Hematopoietic multipotent progenitor cell treated with erythropoietin and hydrocortisone succinate and interleukin-3 and kit ligand, for 8 days (in vitro differentiated cells): ENCODE results near the gene COL1A1.

Experiments
- DNase-seq: peaks from one replicate; pipeline ENCODE4 v3.0.0-alpha.2; 2015

COL1A1 gene

GRCh38 chr17:50151937-50152547, 49.4 kb downstream of the COL1A1 start:
- DNase-seq, result peak; percentile 80

GRCh38 chr17:50151041-50151936, 50.1 kb downstream of the COL1A1 start:
- peak; percentile 87 for DNase-seq

GRCh38 chr17:50150354-50151040, 50.9 kb downstream of the COL1A1 start, which contains the start of gene PPP1R9B:
PPP1R9B (minus strand) TSS chr17:50150677; CDS start chr17:50150513, 164 bp downstream.
- DNase-seq, result no peak

- peak; percentile 54 for DNase-seq
Observed at GRCh38 chr17:50149417-50150353, 51.7 kb downstream of the COL1A1 start.

- DNase-seq, result no peak
Observed at GRCh38 chr17:50149091-50149416, 52.4 kb downstream of the COL1A1 start.

DNA sequence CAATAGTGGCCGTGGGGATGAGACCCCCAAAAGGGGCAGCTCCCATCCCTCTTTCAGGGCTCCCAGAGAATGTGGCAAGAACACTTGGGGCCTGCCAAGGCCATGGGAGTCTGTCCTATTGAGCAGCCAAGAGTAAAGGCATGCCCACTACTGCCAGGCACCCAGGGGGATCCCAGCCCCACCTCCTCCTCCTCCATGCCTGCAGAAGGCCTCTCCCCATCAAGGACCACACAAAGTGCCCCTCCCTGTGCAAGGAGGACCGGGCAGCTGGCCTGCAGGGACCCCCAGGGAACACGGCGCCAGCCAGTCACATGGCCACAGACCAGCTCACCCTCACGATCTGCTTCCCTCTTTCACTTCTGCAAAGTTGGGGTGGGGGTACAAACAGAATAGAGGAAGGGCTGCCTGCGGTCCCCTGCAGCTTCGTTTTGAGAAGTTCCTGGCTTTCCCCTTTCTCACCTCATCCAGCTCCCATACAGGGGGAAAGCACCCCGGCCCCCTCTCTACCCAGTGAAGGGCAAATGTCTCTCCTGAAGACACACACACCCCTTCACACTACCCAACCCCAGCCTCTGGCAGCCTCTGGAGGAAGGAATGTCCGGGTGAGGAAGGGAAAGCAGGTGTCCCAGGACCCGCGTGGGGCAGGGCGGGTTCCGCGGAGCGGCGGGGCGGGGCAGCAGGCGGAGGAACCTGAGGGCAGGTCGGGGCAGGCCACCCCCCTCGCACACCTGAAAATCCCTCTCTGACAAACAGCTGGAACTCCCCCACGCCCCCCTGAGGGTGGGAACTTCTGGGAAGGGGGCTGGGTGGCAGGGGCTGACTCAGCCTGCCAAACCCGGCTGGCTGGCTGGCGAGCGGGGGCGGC, 53.0 kb downstream of the COL1A1 start:
- DNase-seq, result peak; percentile 13

DNA sequence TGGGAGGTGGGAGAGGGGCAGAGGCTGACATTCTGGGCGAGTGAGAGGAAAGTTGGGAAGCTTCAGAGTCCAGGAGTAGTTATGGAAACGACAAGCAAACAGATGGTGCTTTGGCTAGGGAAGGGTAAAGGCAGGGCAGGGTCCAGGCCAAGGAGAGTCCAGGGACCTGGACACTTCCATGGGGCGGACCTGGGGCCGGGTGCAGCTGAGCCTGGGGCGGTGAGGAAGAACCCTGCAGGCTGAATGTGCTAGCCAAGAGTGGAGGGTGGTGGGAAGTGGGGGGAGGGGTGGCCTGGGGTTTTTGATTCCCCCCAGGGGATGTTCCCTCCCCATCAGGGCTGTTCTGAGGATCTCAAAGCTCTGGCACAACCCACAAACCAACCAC, 53.6 kb downstream of the COL1A1 start:
- no peak for DNase-seq

- no peak for DNase-seq
Observed at GRCh38 chr17:50146927-50147665, 54.3 kb downstream of the COL1A1 start.

DNA sequence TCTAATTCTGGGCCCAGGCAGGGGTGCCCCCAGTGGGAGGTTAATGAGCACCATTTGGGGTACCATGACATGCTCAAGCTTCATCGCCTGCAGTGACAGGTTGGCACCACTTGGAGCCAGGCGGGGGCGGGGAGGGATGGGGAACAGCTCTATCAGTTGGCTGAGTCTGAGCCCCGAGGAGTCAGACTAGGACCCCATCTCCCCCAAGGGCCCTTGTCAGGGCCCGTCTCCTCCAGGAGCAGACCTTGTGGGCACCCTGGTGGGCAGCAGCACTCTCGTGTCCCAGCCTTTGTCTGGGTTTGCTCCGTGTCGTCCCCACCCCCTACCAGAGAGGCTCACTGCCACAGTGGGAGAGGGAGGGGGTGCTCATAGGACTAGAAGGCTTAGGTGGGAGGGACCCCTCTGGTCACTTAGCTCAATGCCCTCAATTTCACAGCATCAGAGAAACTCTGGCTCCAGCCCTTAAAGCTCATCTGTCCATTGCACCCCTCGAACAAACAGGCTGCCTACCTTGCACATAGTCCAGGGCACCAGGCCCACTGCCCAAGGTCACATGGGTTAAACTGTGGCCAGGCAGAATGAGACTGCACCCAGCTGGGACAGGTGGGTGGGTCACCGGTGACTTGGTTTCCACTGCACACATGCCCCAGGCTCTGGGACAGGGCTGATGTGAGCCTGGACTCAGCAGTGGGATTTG, 55.1 kb downstream of the COL1A1 start:
- peak; percentile 20 for DNase-seq

DNA sequence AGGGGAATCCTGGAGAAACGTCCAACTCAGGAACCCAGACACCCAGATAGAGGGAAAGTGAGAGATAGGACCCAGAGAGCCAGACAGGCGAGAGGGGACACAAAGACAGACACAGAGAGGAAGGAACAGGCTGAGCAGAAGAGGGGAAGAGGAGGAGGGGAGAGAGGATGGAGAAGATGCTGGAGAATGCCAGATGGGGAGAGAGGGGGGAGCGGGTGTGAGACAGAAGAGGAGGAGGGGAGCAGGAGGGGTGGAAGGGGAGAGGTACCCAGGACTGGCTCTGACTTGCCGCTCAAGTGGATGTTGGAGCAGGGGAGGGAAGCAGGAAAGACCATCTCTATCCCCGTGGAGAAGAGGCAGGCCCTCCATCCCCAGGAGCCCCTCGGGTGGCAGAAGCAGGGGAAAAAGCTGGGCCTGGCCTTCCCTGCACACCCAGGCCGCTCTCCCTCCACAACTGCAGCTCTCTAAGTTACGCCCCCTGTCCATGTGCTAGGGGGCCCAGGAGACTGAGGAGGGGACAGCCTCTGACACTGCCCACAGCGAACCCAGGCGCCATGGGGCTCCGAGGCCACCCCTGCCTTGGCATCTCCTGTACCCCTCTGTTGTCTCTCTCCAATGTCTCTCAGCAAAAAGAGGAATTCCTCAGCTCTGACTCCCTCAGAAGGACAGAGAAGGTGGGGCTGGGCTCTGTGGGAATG, 55.8 kb downstream of the COL1A1 start:
- no peak for DNase-seq

DNA sequence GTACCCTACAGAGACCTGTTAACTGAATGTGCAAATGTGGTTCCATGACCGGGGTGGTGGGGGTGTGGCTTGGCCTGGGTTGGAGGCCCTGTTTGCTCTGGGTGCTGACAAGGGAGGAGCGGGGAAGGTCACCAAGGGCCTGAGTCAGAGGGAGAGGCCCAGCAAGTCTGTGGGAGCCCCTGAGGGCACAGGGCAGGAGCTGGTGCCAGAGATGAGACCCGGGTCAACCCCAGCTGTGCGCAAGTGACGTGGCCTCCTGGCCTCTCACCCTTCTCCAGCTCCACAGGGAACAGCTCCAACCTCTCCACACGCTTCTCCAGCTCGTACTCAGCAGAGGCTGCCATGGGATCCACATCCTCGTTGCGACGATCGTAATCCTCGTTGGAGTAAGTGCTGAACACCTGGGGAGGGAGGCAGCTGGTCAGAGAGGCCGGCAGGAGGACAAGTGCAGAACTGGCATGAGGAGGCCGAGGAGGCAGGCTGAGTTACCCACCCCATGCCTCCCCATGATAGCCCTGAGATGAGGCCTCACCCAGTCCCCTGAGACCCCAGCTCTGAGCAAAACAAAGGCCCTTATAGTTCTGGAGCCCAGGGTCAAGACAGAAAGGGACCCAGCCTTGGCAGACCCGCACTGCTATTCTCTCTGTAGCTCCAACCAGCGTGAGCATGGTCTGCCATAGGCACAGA, 56.4 kb downstream of the COL1A1 start:
- DNase-seq, result no peak

DNA sequence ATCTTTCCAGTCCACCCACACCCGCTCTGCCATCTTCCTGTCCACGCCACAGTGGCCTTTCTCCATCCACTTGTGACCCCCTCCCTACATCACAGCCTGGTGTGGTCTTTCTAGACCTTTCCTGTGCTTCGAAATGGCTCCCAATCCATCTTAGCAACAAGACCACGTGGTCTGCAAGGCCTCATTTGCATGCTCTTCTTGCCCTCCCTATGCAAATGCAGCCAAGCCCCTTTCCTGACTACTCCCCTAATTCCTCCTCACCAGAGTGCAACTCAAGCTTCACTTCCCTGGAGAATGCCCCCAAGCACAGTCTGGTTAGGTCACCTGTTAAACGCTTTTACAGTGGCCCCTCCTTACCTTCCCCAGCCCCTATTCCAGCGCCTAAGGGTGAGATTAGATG, 57.1 kb downstream of the COL1A1 start:
- no peak for DNase-seq

GRCh38 chr17:50143461-50144176, 57.8 kb downstream of the COL1A1 start:
- no peak for DNase-seq

- no peak for DNase-seq
Observed at GRCh38 chr17:50141745-50142110, 59.7 kb downstream of the COL1A1 start.

DNA sequence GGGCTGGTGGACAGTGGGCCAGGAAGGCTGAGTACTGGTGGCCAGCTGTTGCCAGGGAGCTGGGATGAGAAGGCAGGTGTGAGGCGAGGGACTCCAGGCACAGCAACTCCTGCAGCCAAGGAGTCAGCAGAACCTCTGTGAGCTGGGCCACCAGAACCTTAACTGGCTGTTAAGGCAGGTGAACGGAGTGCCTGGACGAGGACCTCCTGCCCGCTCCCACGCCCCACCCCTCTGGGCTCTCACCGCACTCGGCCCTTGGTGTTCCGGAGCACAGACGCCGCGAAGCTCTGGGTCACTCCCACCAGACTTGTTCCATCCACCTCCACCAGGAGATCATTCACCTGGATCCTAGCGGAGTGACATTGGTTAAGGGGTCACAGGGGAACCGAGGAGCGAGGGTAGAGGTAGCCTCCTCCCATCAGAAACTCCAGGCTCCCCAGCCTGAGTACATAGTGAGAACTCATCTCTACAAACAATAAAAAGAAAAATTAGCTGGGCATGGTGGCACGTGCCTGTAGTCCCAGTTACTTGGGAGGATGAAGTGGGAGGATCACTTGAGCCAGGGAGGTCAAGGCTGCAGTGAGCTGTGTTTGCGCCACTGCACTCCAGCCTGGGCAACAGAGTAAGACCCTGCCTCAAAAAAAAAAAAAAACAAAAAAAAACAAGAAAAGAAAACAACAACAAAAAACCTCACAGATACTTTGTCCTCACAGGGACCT, 60.2 kb downstream of the COL1A1 start:
- DNase-seq, result no peak

DNA sequence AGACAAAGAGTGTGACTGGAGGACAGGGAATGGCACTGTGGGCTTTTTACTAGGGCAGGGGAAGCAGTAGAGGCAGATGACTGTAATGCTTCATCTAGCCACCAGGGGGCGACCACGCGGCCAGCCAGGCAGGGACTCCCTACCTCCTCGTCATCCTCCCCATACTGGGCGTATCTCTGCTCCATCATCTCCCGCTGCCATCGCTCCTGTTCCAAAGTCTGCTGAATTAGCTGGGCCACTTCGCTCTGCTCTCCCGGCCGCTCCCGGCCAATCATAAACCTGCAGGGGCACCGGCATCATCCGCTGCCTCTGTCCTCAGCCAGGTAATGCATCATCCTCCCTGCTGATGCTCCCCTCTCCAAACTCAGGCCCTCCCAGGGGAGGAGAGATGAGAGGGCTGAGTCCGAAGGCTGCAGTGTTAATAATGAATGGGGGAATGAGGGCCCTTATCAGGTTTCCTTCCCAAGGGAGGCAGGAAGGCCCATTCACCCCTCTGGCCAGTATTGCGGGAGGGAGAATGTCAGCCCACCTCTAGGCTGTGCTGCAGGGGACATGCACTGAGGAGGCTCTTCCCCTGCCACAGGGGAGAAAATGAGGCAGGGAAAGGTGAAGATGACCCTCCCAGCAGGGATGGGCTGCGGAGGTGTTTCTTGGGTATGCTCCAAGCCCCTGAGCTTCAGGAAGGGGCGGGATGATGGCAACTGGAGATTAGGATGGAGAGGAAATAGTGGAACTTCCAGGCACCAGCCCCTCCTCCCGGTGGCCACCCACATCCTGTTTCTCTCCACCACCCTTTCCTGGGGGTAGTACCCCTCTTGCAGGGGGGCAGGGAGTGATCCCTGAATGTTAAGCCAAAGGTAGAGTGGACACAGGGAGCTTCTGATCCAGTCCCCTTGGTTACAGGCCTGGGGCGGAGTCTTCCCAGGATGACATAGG, 61.2 kb downstream of the COL1A1 start:
- peak; percentile 81 for DNase-seq
